GM12865 (cell line): Measurements from ENCODE around the gene TRPC4AP.

Source experiments
- DNase-seq: peaks from one replicate; pipeline ENCODE4 v3.0.0; 2010; ENCODE audit warnings: low read depth
- H3K4me3 ChIP-seq: 2 replicates; pipeline ENCODE4 v1.5.1; 2011; ENCODE audit warnings: mild to moderate bottlenecking, low read depth, low read length, control low read depth
- CTCF ChIP-seq: IDR thresholded peaks from 2 replicates; pipeline ENCODE4 v1.5.1; 2011; ENCODE audit warnings: low read length, control low read depth, low read depth, inconsistent platforms; ENCODE audit not compliant: insufficient read depth; ENCODE audit errors: missing control alignments

TRPC4AP gene

GRCh38 chr20:35106827-35107380 is 14.3 kb upstream of the TRPC4AP start:
- no peak for TF ChIP-seq CTCF
- DNase-seq: no peak

GRCh38 chr20:35104685-35105295 is 12.2 kb upstream of the TRPC4AP start:
- DNase-seq: no peak
- H3K4me3 ChIP-seq: no peak overlapping the region
- TF ChIP-seq CTCF: no peak

More at GRCh38 chr20:35106827-35107380, 14.3 kb upstream of the TRPC4AP start:
- H3K4me3 ChIP-seq: no peak overlapping the region

GRCh38 chr20:35101620-35102019 is 9.0 kb upstream of the TRPC4AP start:
- DNase-seq: no peak
- TF ChIP-seq CTCF: no peak
- no peak overlapping the region for H3K4me3 ChIP-seq

GRCh38 chr20:35093267-35093884 is 769 bp upstream of the TRPC4AP start:
- no peak for TF ChIP-seq CTCF
- DNase-seq: no peak
- peak overlapping the region; percentile 78 for H3K4me3 ChIP-seq

GRCh38 chr20:35091816-35092523 is 637 bp downstream of the TRPC4AP start:
- peak overlapping the region; percentile 78 for H3K4me3 ChIP-seq
- TF ChIP-seq CTCF: no peak
- peak; percentile 14 for DNase-seq

- H3K4me3 ChIP-seq: no peak overlapping the region
- no peak for DNase-seq
- no peak for TF ChIP-seq CTCF
Measured at GRCh38 chr20:35088231-35089145, 4.1 kb downstream of the TRPC4AP start.
